Gastroesophageal sphincter (tissue), 3 donors: ENCODE results near the gene GSTCD.

Experiments
- EP300 ChIP-seq: sonication (generic); formaldehyde crosslinking; IDR thresholded peaks from one replicate; pipeline ENCODE4 v1.6.1; 2017; ENCODE audit warnings: antibody characterized with exemption, mild to moderate bottlenecking
- POLR2A ChIP-seq, 2 donors: fragments of 450-650 bp; IDR thresholded peaks; one replicate each; pipeline ENCODE4 v1.6.1; 2017; ENCODE audit warnings: antibody characterized with exemption in 2 of 2, mild to moderate bottlenecking in 2 of 2, moderate library complexity in 1 of 2
- TF ChIP-seq, protein P1 (sequence below), 4 experiments: fragments of 200-600 bp in 2 of 4; fragments of 450-650 bp in 2 of 4; sonication (generic) in 1 of 4; IDR thresholded peaks; one replicate each; pipeline ENCODE4 v1.5.1; 2017 to 2019; ENCODE audit warnings: antibody characterized with exemption in 4 of 4, mild to moderate bottlenecking in 2 of 4, moderate library complexity in 2 of 4

GRCh38 chr4:105662935-105663675 lies 45.5 kb upstream of the GSTCD start:
- TF ChIP-seq EP300 (no peak), POLR2A (IDR thresholded peaks at IDR 0.05) (no peak)
- TF ChIP-seq, protein P1, sequence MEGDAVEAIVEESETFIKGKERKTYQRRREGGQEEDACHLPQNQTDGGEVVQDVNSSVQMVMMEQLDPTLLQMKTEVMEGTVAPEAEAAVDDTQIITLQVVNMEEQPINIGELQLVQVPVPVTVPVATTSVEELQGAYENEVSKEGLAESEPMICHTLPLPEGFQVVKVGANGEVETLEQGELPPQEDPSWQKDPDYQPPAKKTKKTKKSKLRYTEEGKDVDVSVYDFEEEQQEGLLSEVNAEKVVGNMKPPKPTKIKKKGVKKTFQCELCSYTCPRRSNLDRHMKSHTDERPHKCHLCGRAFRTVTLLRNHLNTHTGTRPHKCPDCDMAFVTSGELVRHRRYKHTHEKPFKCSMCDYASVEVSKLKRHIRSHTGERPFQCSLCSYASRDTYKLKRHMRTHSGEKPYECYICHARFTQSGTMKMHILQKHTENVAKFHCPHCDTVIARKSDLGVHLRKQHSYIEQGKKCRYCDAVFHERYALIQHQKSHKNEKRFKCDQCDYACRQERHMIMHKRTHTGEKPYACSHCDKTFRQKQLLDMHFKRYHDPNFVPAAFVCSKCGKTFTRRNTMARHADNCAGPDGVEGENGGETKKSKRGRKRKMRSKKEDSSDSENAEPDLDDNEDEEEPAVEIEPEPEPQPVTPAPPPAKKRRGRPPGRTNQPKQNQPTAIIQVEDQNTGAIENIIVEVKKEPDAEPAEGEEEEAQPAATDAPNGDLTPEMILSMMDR (IDR thresholded peaks at IDR 0.05) = no peak
